ENCODE measurements around the gene NDNF.

DNA sequence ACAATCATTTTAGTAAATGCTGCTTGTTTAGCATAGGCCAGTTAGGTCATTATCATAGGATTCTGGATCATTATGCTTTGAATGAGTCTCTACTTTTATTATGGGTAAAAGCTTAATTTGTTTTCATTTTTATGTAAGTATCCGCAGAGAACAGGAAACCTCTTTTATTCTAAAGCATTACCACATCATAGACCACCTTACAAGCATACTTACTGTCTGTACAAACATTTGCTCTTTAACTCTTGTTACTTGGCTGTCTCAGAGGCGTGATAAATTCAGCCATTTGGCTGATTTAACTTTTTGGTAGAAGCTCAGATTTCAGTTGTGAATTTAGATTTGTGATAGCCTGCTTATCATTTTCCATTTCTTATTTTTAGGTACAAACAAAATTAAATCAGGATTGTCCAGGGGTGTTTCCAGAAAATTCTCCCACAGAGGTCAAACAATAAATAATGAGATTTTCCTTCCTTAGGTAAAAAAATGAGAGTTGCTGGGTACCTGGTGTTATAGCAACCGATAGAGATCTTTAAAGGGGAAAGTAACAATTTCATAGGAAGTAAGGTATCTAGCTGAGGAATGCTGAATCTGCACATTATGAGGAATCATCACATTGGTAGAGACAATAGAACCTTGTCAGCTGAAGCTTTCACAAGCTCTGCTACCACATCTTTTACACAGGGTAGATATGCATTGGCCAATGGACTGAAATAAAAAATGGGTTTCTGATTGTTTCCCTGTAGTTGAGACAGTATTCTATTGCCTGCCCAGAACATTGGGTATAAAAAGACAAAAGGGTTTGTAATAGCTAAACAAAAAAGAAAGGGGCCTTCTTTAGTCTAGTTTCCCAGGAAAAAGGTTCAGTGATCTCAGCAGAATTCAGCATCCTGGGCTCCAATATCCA, 62.5 kb downstream of the NDNF start:
- TF ChIP-seq, protein P1, sequence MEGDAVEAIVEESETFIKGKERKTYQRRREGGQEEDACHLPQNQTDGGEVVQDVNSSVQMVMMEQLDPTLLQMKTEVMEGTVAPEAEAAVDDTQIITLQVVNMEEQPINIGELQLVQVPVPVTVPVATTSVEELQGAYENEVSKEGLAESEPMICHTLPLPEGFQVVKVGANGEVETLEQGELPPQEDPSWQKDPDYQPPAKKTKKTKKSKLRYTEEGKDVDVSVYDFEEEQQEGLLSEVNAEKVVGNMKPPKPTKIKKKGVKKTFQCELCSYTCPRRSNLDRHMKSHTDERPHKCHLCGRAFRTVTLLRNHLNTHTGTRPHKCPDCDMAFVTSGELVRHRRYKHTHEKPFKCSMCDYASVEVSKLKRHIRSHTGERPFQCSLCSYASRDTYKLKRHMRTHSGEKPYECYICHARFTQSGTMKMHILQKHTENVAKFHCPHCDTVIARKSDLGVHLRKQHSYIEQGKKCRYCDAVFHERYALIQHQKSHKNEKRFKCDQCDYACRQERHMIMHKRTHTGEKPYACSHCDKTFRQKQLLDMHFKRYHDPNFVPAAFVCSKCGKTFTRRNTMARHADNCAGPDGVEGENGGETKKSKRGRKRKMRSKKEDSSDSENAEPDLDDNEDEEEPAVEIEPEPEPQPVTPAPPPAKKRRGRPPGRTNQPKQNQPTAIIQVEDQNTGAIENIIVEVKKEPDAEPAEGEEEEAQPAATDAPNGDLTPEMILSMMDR (conservative IDR thresholded peaks at IDR 0.05), result no peak
- TF ChIP-seq ZFX (IDR thresholded peaks at IDR 0.05), result no peak
